ENCODE results near the gene LCLAT1.

LCLAT1 gene

GRCh38 chr2:30692829-30693275, 245.8 kb downstream of the LCLAT1 start:
- DNase-seq (ENCODE audit: low read depth, low spot score): no peak
